ENCODE results near the gene USPL1. TPM values are rescaled to one million over a fixed set of nuclear protein-coding genes. Genes with fewer than 3 reads are reported as not detected.
"Not testable (repeated sequence)": the region's sequence is repeated elsewhere in the genome, so short reads cannot be mapped to it uniquely, and the experiment has no call there.

USPL1 gene
- 14.2 and 26.2 TPM in 2 replicates for total RNA-seq

DNA sequence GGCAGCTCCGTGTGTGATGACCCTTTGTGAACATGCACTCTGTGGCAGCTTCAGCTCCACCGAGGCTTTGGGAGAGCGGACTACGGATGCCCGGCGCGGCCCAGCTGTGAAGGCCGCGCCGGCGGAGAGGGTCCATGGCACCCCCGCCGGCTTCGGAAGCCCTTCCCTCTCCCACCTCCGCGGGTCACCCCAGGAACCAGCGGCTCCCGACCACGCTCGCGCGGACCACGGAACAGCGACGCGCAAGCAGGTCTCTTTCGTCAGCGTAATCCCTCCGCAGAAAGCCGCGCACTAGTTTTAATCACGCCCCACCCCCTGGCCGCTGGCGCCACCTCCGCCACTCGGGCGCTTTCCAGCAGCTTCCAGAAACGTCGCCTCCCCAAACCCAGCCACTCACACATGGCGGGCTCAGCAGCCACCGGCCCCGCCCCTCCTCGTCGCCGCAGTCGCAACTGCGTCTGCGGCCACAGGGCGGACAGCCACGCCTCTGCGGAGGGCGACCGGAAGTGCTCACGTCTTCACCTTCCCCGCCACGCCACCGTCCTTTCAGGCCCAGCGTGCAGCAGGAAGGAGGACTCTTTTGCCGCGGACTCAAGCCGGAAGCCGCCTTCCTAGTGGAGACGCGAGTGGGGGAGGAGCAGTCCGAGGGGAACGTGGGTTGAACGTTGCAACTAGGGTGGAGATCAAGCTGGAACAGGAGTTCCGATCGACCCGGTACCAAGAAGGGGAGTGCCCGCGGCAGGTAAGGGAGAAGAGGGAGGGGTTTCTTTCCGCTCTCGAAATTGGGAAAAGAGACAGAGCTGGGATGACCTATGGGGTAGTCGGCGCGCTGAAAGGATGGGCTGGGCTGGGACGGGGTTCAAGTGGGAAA lies at the start of gene USPL1:
TSS of gene USPL1 (plus strand) at position 606 of the 871 bp plus-strand sequence. CDS start 3,221 bp downstream, outside the sequence.
- DNase-seq (ENCODE audit: low read depth, low spot score), result peak; percentile 99

DNA sequence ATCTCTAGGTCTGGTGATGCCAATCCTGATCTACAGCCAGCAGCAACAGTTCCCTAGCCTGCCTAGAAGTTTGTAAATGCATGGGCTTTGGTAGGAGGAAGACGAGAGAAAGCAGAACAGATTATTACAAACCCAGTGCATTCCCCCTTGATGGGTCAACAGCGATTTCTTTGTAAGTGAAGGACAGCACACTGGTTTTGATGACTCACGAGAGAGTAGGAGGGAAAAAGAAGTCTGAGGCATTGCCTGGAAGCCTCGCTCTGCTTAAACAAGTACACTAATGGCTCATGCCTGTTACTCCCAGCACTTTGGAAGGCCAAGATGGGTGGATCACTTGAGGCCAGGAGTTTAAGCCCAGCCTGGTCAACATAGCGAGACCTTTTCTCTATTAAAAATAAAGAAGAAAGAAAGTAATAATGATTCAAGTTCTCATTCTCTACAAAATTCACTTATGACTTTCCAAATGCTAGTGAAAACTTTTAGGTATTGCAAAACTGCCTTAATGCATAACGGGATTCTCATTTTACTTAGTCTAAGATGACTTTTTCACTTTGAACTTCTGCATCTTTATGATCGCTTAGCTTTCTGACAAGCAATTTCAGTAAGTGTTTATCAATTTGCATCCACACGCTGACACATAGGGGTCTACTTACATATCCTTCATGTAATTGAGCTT lies 47.7 kb upstream of the USPL1 start:
- DNase-seq (ENCODE audit: low read depth, low spot score), result no peak

DNA sequence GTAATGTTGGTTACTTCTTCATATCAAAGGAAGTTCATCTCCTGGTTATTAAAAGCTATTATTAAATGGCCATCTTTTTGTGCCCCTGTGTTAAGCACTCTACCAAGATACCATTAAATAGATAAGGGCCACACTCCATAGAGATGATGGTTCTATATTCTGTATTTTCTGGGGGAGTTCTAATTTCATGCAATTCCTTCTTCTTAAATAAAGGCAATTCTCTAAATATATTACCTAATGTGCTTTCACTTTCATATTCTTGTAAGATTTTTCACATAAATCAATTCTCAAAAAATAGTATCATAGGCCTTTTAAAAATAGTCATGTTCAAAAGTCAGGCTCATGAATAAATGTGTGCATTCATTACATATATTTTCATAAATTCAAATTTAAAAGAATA lies 47.0 kb upstream of the USPL1 start:
- no peak for DNase-seq (ENCODE audit: low read depth, low spot score)

DNA sequence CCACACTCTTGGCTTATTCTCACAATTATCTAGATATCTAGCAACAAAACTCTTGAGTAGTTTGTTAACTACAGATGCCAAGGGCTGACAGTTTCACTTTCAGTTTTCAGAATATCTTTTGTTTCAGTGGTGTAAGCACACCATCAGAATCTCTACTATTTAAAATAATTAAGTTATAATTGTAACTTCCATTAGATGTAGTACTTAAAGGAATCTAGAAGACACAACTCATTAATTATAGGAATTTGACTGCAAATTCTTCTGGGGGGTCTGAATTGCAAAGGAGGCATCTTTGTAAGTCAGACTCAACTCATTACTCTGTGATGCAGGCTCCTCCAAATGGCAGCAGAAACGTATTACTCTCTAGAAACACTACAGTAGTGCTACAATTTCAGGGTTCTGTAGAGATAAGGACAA lies 44.9 kb upstream of the USPL1 start:
- DNase-seq (ENCODE audit: low read depth, low spot score), result peak; percentile 15

DNA sequence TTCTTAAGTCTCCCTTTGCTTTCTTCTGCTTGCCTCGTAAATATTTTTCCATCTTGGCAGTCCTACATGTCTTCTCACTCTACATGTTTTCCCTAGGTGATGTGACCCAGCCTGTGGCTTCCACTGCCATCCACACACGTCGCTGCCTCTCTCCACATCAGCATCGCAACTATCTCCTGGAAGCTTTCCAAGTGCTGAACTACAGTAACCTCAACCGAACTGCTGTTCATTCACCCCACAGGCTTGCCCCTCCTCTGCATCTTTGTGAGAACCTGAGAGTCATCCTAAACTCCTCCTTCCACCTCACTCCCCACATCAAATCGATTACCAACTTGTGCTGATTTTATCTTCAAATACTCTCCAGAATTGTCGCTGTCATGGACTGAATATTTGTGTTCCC lies 41.2 kb upstream of the USPL1 start:
- no peak for DNase-seq (ENCODE audit: low read depth, low spot score)

DNA sequence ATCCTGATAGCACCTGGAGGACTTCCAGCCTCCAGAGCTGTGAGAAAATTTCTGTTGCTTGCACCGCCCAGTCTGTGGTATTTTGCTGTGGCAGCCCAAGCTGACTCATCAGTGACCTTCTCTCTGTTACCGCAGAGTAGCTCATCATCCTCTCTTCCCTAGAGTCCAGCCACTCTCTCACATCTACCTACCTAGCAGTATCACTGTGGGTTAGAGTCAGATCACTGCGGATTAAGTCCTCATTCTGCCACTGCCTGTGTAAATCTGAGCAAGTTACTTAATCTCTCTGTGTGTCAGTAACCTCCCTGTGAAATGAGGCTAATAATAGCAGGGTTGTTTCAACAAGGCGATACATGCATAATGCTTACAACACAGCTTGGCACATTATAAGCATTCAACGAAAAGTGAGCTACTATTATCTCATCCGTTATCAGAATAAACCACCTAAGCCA lies 40.3 kb upstream of the USPL1 start:
- no peak for DNase-seq (ENCODE audit: low read depth, low spot score)

DNA sequence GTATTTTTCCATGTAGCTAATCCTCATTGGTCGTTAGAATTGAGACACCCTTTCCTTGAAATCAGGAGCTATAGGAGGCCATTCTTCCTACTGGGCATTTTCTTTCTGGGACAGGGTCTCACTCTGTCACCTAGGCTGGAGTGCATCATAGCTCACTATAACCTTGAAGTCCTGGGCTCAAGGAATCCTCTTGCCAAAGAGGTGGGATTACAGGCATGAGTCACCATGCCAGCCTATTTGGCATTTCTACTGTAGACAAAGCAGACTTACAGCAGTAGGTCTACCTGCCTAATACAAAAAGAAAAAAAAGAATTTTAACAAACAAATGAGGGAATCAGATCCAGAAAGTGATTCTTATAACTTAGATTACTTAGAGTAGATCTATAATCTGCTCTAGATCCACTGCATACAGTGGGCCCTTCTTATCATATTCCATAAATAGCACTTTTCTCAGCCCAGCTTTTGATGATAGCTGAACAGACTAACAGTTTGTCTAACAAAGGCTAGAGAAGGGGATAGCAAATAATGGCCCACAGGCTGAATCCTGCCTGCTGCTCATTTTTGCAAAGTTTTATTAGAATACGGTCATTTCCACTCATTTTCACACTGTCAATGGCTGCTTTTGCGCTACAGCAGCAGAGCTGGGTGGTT lies 36.7 kb upstream of the USPL1 start:
- no peak for DNase-seq (ENCODE audit: low read depth, low spot score)

DNA sequence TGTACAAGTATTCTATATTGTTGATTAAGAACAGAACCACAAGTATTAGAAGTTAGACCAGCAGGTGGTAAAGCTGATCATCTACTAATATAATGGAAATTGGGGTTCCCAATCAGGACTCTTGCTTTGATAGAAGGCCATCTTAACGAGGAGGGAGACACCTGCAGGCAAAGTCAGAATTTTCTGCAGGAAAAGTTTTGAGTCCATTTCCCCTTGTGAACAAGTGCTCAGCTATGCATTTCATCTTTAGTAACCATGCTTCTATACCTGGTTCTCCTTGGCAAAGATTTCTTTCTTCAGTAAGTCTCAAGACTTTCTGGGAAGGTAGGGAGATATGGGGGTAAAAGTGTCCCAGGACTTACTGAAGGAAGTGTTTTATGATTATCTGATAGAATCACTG lies 36.1 kb upstream of the USPL1 start:
- DNase-seq (ENCODE audit: low read depth, low spot score), result no peak

DNA sequence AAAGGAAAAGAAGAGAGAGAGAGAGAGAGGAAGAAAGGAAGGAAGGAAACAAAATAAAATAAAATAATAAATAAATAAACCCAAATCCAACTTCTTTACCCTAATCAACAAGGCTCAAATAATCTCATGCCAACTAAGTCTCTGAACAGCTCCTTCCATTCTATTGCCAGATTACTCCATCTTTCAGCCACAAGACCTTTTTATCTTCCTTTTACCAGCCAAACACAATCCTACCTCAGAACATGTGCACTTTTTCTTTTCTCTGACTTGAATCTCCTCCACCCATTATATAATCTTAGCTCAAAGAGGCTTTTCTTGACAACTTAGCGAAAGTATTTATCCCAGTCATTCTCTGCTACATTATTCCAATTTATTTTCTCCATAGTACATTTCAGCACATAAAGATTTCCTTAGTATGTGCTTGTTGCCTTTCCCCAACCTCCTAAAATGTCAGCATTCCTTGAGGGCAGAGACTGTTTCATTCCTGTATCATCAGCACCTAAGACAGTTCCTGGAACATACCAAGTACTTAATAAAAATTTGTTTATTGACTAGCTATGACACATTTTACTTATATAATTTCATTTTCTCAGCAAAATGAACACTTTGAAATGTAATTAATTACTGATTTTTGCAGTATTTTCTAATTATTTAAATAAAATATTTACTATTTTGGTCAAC lies 33.5 kb upstream of the USPL1 start:
- no peak for DNase-seq (ENCODE audit: low read depth, low spot score)

DNA sequence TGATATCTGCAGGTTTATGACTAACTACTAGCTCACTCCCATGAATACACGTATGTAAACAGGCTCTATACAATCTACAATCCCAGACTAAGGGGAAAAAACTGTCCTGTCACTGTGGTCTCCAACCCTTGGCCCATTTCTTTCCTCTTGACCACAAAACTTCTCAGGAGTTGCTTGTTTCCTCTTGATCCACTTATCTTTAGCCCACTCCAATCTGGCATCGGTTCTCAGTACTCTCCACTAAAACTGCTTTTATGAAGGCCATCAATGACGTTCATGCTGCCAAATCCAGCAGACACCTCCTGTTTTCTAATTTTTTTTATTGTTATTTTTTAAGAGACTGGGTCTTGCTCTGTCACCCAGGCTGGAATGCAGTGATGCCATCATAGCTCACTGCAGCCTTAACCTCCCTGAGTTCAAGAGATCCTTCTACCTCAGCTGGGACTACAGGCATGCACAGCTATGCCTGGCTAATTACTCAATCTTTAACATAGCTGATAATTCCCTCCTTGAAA lies 31.9 kb upstream of the USPL1 start:
- no peak for DNase-seq (ENCODE audit: low read depth, low spot score)

DNA sequence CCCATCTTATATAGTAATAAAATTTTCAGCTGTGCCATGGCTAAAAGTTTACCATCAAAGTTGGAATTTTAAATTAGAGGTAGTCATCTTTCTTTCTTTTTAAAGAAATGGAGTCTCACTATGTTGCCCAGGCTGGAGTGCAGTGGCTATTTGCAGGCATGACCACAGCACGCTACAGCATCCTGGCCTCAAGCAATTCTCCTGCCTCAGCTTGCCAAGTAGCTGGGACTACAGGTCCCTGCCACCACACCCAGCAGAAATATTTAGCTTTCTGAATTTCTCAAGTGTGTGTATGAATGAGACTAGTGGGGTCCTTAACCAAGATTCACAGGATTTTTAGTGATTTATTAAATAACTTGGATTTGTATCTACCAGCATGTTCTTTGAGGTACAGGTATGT lies 30.5 kb upstream of the USPL1 start:
- DNase-seq (ENCODE audit: low read depth, low spot score), result no peak

DNA sequence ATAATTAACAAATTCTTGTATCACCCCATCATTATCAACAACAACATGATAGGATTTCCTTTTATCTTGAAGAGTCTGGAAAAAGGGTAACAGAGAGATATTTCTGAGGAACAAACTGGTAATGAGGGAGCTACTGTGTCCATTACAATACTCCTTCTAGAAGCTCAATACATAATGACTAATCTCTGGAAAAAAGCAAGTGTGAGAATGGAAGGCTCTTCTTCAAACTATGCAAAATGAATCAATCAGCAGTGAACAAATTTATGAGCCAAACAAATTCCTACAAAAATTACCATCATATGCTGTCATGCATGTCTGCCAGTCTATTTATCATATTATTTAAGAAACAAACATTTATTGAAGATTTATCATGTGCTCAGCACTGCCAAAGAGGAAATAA lies 30.0 kb upstream of the USPL1 start:
- DNase-seq (ENCODE audit: low read depth, low spot score), result no peak

DNA sequence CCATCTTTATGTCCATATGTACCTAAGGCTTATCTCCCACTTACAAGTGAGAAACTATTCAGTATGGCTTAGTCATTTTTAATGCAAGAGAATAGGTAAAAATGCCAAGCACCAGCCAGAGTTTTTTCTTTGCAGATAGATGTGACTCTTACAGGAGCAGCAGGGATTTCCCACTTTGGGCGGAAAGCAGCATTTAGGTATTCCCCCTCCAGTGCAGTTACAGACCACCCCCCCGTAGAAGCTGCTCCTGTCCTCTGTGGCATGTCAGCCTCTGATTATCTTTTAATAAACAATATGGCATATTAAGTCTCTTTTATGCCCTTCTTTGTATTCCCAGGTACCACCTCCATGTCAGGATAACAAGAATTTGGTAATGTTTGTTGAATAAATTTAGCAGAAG lies 24.7 kb upstream of the USPL1 start:
- no peak for DNase-seq (ENCODE audit: low read depth, low spot score)

DNA sequence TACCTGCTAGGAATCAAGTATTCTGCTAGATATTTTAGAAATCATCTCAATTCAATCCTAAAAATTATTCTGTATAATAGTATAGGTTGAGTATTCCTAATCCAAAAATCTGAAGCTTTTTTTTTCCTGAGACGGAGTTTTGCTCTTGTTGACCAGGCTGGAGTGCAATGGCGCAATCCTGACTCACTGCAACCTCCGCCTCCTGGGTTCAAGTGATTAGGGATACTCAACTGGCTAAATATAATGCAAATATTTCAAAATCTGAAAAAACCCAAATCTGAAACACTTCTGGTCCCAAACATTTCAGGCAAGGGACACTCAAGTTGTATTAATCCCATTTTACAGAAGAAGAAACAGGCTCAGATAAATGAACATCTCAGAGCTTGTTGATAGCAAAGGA lies 17.2 kb upstream of the USPL1 start:
- no peak for DNase-seq (ENCODE audit: low read depth, low spot score)

DNA sequence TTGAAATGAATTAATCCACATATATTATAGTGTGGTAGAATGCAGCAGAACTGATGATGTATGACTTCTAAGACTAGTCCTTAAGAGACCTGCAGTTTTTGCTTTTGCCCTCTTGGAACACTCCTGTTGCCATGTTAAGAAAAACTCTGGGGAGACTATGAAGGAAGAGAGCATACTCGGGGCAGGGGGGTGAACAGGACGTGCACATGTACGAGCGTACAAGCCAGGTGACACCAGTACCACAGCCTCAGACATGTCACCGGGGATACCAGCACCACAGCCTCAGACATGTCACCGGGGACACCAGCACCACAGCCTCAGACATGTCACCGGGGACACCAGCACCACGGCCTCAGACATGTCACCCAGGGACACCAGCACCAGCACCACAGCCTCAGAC lies 15.9 kb upstream of the USPL1 start:
- no peak for DNase-seq (ENCODE audit: low read depth, low spot score)

DNA sequence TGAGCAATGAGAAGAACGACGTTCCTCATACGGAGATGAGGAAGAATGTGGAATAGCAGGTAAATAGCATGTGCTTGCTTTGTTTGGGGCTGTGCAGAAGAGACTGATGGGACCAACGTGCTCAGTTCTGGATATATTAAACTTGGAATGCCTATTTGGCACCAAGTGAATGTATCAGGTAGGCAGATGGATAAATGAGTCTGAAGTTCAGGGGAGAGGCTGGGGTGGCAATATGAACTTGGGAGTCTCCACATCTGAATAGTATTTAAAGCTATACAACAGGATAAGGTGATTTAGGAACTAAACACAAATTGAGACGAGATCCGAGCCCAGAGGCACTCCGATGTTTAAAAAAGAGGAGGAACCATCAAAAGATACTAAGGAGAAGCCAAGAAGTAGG lies 12.7 kb upstream of the USPL1 start:
- DNase-seq (ENCODE audit: low read depth, low spot score), result no peak

DNA sequence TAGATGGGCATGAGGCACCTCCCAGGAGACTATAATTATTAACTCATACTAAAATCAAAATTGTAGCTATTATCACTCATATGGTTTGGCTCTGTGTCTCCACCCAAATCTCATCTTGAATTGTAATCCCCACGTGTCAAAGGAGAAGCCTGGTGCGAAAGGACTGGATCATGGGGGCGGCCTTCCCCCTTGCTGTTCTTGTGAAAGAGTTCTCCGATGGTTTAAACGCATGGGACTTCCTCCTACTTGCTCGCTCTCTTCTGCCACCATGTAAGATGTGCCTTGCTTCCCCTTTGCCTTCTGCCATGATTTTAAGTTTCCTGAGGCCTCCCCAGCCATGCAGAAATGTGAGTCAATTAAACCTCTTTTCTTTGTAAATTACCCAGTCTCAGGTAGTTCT lies 10.5 kb upstream of the USPL1 start:
- DNase-seq (ENCODE audit: low read depth, low spot score), result not testable (repeated sequence)

DNA sequence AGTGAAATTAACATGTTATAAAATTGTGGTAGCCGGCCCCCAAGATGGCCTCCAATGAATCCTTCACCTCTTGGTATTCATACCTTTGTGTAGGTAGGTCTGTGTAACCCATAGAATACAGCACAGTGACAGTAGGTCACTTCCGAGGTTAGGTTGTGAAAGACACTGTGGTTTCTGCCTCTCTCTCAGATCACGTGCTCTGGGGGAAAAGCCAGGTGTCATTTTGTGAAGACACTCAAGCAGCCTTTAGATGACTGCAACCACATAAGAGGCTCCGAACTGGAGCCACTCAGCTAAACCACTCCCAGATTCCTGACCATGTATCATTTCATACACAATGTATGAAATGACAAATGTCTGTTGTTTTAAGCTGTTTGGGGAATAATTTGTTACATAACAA lies 9.8 kb upstream of the USPL1 start:
- no peak for DNase-seq (ENCODE audit: low read depth, low spot score)

DNA sequence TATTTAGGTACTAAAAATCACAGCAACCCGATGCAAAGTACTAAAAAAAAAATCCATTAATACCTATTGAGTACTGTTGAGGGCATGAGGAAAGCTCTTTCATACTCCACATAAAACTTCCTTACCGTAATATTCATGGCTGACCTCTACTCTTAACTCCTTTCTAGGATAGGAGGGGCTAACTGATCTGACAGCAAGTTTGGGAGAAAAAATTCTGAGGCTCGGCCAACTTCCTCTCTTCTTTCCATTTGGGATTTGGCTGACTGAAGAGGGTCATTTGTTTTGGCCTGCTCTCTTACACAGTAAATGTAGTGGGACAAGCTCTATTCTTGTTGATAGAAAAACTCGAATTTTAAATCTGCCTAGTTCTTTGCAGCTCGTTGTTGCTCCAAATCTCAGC lies 9.4 kb upstream of the USPL1 start:
- DNase-seq (ENCODE audit: low read depth, low spot score), result no peak

DNA sequence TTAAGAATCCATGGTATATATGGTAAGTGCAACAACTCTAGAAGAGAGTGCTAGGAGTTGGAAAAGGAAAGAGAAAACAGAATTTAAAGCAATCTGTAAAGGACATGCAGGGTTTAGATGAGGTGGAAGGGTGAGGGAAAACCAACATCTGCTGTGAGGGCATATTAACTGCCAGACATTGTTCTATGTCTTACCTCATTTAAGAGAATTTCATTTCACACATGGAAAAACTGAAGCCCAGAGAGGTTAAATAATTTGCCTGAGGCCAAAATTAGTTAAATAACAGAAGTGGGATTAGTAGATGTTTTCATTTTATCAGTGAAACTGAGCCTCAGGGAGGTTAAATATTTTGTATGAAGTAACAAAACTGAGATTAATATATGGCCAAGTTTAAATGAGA lies 7.4 kb upstream of the USPL1 start:
- DNase-seq (ENCODE audit: low read depth, low spot score), result no peak

DNA sequence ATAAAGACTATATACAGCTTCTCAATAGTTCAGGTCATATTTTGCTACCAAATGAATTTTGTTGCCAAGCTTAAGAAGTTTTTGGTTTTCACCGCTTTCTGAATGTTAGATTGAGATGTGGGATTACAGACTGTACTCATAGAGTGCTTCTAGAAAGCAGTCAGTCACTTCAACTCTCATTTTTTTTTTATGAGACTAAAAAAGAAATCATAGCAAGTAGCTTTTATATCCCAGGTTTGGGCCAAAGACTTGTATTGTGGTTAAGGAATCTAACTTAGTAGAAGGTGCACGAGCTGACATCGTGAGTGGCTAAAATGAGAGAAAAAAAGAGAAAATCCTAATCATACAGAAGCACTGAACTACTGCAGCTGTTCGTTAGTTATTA lies 2.2 kb upstream of the USPL1 start:
- DNase-seq (ENCODE audit: low read depth, low spot score), result no peak

All from pulmonary artery endothelial cell (primary cell).